ENCODE results near the gene MS4A14. TPM values are rescaled to one million over a fixed set of nuclear protein-coding genes. Genes with fewer than 3 reads are reported as not detected.

MS4A14 gene
- total RNA-seq, 1 experiment from 2014 or later, result 1.3 TPM

GRCh38 chr11:60372767-60373166, 23.5 kb upstream of the MS4A14 start:
- no peaks in the 10 kb centered on the region for H3K9me2 ChIP-seq (replicated peaks; ENCODE audit: insufficient read depth, low read length)
- no peak overlapping the region for H3K4me3 ChIP-seq (ENCODE audit: low read length)
- H4K20me1 ChIP-seq (ENCODE audit: insufficient read depth, low read depth, low read length), result no peaks in the 10 kb centered on the region
- H3K4me1 ChIP-seq (ENCODE audit: low read length), result peaks cover 12% of the 10 kb centered on the region
- H2AFZ ChIP-seq (ENCODE audit: low read length), result no peak overlapping the region
- DNase-seq, result no peak
- H3K9me3 ChIP-seq (ENCODE audit: low read length), result no peaks in the 10 kb centered on the region
- no peaks in the 10 kb centered on the region for H3K27me3 ChIP-seq (ENCODE audit: low read length)
- no peak overlapping the region for H3K27ac ChIP-seq (ENCODE audit: low read length)
- no peak overlapping the region for H3K4me2 ChIP-seq (ENCODE audit: low read depth, low read length, poor library complexity, severe bottlenecking)
- H3K79me2 ChIP-seq (ENCODE audit: low read length), result no peaks in the 10 kb centered on the region
- H3K36me3 ChIP-seq (ENCODE audit: insufficient read depth, low read length), result no peaks in the 10 kb centered on the region
- H3K9ac ChIP-seq (ENCODE audit: low read length), result no peak overlapping the region

- Histone ChIP-seq H2AFZ (ENCODE audit: low read length) (no peak overlapping the region), H3K9me2 (replicated peaks; ENCODE audit: insufficient read depth, low read length) (no peaks in the 10 kb centered on the region), H3K4me1 (ENCODE audit: low read length) (peaks cover 27% of the 10 kb centered on the region), H3K9ac (ENCODE audit: low read length) (no peak overlapping the region), H4K20me1 (ENCODE audit: insufficient read depth, low read depth, low read length) (no peaks in the 10 kb centered on the region), H3K4me3 (ENCODE audit: low read length) (no peak overlapping the region), H3K9me3 (ENCODE audit: low read length) (no peaks in the 10 kb centered on the region), H3K36me3 (ENCODE audit: insufficient read depth, low read length) (no peaks in the 10 kb centered on the region), H3K79me2 (ENCODE audit: low read length) (no peaks in the 10 kb centered on the region), H3K4me2 (ENCODE audit: low read depth, low read length, poor library complexity, severe bottlenecking) (no peak overlapping the region), H3K27me3 (ENCODE audit: low read length) (no peaks in the 10 kb centered on the region), H3K27ac (ENCODE audit: low read length) (no peak overlapping the region)
- DNase-seq, result no peak
Measured at GRCh38 chr11:60375316-60375715, 20.9 kb upstream of the MS4A14 start.

- no peaks in the 10 kb centered on the region for H4K20me1 ChIP-seq (ENCODE audit: insufficient read depth, low read depth, low read length)
- DNase-seq, result no peak
- no peak overlapping the region for H3K27ac ChIP-seq (ENCODE audit: low read length)
- no peaks in the 10 kb centered on the region for H3K9me3 ChIP-seq (ENCODE audit: low read length)
- no peaks in the 10 kb centered on the region for H3K79me2 ChIP-seq (ENCODE audit: low read length)
- no peaks in the 10 kb centered on the region for H3K36me3 ChIP-seq (ENCODE audit: insufficient read depth, low read length)
- no peak overlapping the region for H3K4me3 ChIP-seq (ENCODE audit: low read length)
- H2AFZ ChIP-seq (ENCODE audit: low read length), result no peak overlapping the region
- H3K9me2 ChIP-seq (replicated peaks; ENCODE audit: insufficient read depth, low read length), result no peaks in the 10 kb centered on the region
- H3K4me1 ChIP-seq (ENCODE audit: low read length), result peaks cover 27% of the 10 kb centered on the region
- no peaks in the 10 kb centered on the region for H3K27me3 ChIP-seq (ENCODE audit: low read length)
- H3K9ac ChIP-seq (ENCODE audit: low read length), result no peak overlapping the region
- no peak overlapping the region for H3K4me2 ChIP-seq (ENCODE audit: low read depth, low read length, poor library complexity, severe bottlenecking)
Measured at GRCh38 chr11:60376601-60377000, 19.7 kb upstream of the MS4A14 start.

GRCh38 chr11:60377401-60378136, 18.7 kb upstream of the MS4A14 start:
- H3K79me2 ChIP-seq (ENCODE audit: low read length), result no peaks in the 10 kb centered on the region
- H3K36me3 ChIP-seq (ENCODE audit: insufficient read depth, low read length), result no peaks in the 10 kb centered on the region
- H4K20me1 ChIP-seq (ENCODE audit: insufficient read depth, low read depth, low read length), result no peaks in the 10 kb centered on the region
- H3K4me2 ChIP-seq (ENCODE audit: low read depth, low read length, poor library complexity, severe bottlenecking), result peak overlapping the region; percentile 68
- peak overlapping the region; percentile 47 for H3K9ac ChIP-seq (ENCODE audit: low read length)
- H3K9me3 ChIP-seq (ENCODE audit: low read length), result no peaks in the 10 kb centered on the region
- peak; percentile 78 for DNase-seq
- H3K27me3 ChIP-seq (ENCODE audit: low read length), result no peaks in the 10 kb centered on the region
- peak overlapping the region; percentile 81 for H3K27ac ChIP-seq (ENCODE audit: low read length)
- H3K4me1 ChIP-seq (ENCODE audit: low read length), result peaks cover 22% of the 10 kb centered on the region
- peak overlapping the region; percentile 68 for H2AFZ ChIP-seq (ENCODE audit: low read length)
- peak overlapping the region; percentile 35 for H3K4me3 ChIP-seq (ENCODE audit: low read length)
- no peaks in the 10 kb centered on the region for H3K9me2 ChIP-seq (replicated peaks; ENCODE audit: insufficient read depth, low read length)

- no peaks in the 10 kb centered on the region for H3K36me3 ChIP-seq (ENCODE audit: insufficient read depth, low read length)
- H2AFZ ChIP-seq (ENCODE audit: low read length), result peak within 1 kb of the TSS; percentile 68
- H3K27me3 ChIP-seq (ENCODE audit: low read length), result no peaks in the 10 kb centered on the region
- peak within 1 kb of the TSS; percentile 68 for H3K4me2 ChIP-seq (ENCODE audit: low read depth, low read length, poor library complexity, severe bottlenecking)
- peaks cover 22% of the 10 kb centered on the region for H3K4me1 ChIP-seq (ENCODE audit: low read length)
- peak within 1 kb of the TSS; percentile 81 for H3K27ac ChIP-seq (ENCODE audit: low read length)
- H3K9me2 ChIP-seq (replicated peaks; ENCODE audit: insufficient read depth, low read length), result no peaks in the 10 kb centered on the region
- peak within 1 kb of the TSS; percentile 35 for H3K4me3 ChIP-seq (ENCODE audit: low read length)
- no peaks in the 10 kb centered on the region for H3K9me3 ChIP-seq (ENCODE audit: low read length)
- H3K79me2 ChIP-seq (ENCODE audit: low read length), result no peaks in the 10 kb centered on the region
- H4K20me1 ChIP-seq (ENCODE audit: insufficient read depth, low read depth, low read length), result no peaks in the 10 kb centered on the region
- peak within 1 kb of the TSS; percentile 47 for H3K9ac ChIP-seq (ENCODE audit: low read length)
- DNase-seq, result peak; percentile 82
Measured at GRCh38 chr11:60378354-60378753, 17.9 kb upstream of the MS4A14 start, which contains the start of gene MS4A7. MS4A7 (plus strand) TSS chr11:60378532; CDS start chr11:60383142, 4,610 bp downstream.

- H3K9ac ChIP-seq (ENCODE audit: low read length), result no peak overlapping the region
- no peak overlapping the region for H3K27ac ChIP-seq (ENCODE audit: low read length)
- no peaks in the 10 kb centered on the region for H4K20me1 ChIP-seq (ENCODE audit: insufficient read depth, low read depth, low read length)
Measured at GRCh38 chr11:60389279-60389910, 6.9 kb upstream of the MS4A14 start.

GRCh38 chr11:60390419-60390818, 5.8 kb upstream of the MS4A14 start:
- Histone ChIP-seq H3K9ac (ENCODE audit: low read length) (no peak overlapping the region), H3K4me3 (ENCODE audit: low read length) (no peak overlapping the region), H3K4me1 (ENCODE audit: low read length) (peaks cover 12% of the 10 kb centered on the region), H3K27ac (ENCODE audit: low read length) (no peak overlapping the region), H3K79me2 (ENCODE audit: low read length) (no peaks in the 10 kb centered on the region), H3K4me2 (ENCODE audit: low read depth, low read length, poor library complexity, severe bottlenecking) (no peak overlapping the region), H3K27me3 (ENCODE audit: low read length) (no peaks in the 10 kb centered on the region; the same call in 1 of the 2 replicates), H3K9me3 (ENCODE audit: low read length) (no peaks in the 10 kb centered on the region), H2AFZ (ENCODE audit: low read length) (no peak overlapping the region), H3K36me3 (ENCODE audit: insufficient read depth, low read length) (no peaks in the 10 kb centered on the region), H3K9me2 (replicated peaks; ENCODE audit: insufficient read depth, low read length) (no peaks in the 10 kb centered on the region), H4K20me1 (ENCODE audit: insufficient read depth, low read depth, low read length) (no peaks in the 10 kb centered on the region)
- no peak for DNase-seq

More at GRCh38 chr11:60389279-60389910, 6.9 kb upstream of the MS4A14 start:
- Histone ChIP-seq H3K27me3 (ENCODE audit: low read length) (no peaks in the 10 kb centered on the region; the same call in 1 of the 2 replicates), H3K4me2 (ENCODE audit: low read depth, low read length, poor library complexity, severe bottlenecking) (peak overlapping the region; percentile 5), H3K4me3 (ENCODE audit: low read length) (no peak overlapping the region), H3K36me3 (ENCODE audit: insufficient read depth, low read length) (no peaks in the 10 kb centered on the region), H3K9me2 (replicated peaks; ENCODE audit: insufficient read depth, low read length) (no peaks in the 10 kb centered on the region), H3K9me3 (ENCODE audit: low read length) (no peaks in the 10 kb centered on the region), H3K79me2 (ENCODE audit: low read length) (no peaks in the 10 kb centered on the region), H3K4me1 (ENCODE audit: low read length) (peaks cover 12% of the 10 kb centered on the region), H2AFZ (ENCODE audit: low read length) (no peak overlapping the region)
- DNase-seq, result no peak

GRCh38 chr11:60392361-60392760, 3.9 kb upstream of the MS4A14 start:
- Histone ChIP-seq H3K4me3 (ENCODE audit: low read length) (no peak overlapping the region), H3K9me3 (ENCODE audit: low read length) (no peaks in the 10 kb centered on the region), H3K27ac (ENCODE audit: low read length) (no peak overlapping the region), H3K9ac (ENCODE audit: low read length) (no peak overlapping the region), H3K79me2 (ENCODE audit: low read length) (no peaks in the 10 kb centered on the region), H3K4me1 (ENCODE audit: low read length) (peaks cover 32% of the 10 kb centered on the region), H3K36me3 (ENCODE audit: insufficient read depth, low read length) (no peaks in the 10 kb centered on the region), H4K20me1 (ENCODE audit: insufficient read depth, low read depth, low read length) (no peaks in the 10 kb centered on the region), H3K27me3 (ENCODE audit: low read length) (no peaks in the 10 kb centered on the region; the same call in 1 of the 2 replicates), H3K9me2 (replicated peaks; ENCODE audit: insufficient read depth, low read length) (no peaks in the 10 kb centered on the region), H3K4me2 (ENCODE audit: low read depth, low read length, poor library complexity, severe bottlenecking) (no peak overlapping the region), H2AFZ (ENCODE audit: low read length) (no peak overlapping the region)
- no peak for DNase-seq
